Prostate gland (tissue), 2 donors: ENCODE measurements around the gene ZFAND3. TPM values are rescaled to one million over a fixed set of nuclear protein-coding genes. Genes with fewer than 3 reads are reported as not detected.

Experiments used
- DNase-seq: peaks from one replicate; pipeline ENCODE4 v3.0.0-alpha.2; 2019; ENCODE audit warnings: low spot score
- H3K27ac ChIP-seq, 2 donors: fragments of 200-600 bp; sonication (generic); 2 replicates each; pipeline ENCODE4 v1.5.1; 2017 to 2019
- H3K27me3 ChIP-seq: fragments of 200-600 bp; sonication (generic); replicated peaks from 2 replicates; pipeline ENCODE4 v1.5.1; 2019; ENCODE audit not compliant: insufficient read depth
- H3K36me3 ChIP-seq, 2 donors: fragments of 200-600 bp; sonication (generic); 1 replicate in 1 of 2; 2 replicates in 1 of 2; pipeline versions ENCODE4 v1.5.1 to v1.8.1; 2017 to 2019
- H3K4me1 ChIP-seq: fragments of 200-600 bp; sonication (generic); replicated peaks from 2 replicates; pipeline ENCODE4 v1.5.1; 2019
- H3K4me3 ChIP-seq, 2 donors: fragments of 200-600 bp; sonication (generic); 2 replicates each; pipeline ENCODE4 v1.5.1; 2017 to 2019
- H3K9me3 ChIP-seq: fragments of 200-600 bp; sonication (generic); 2 replicates; pipeline ENCODE4 v1.5.1; 2017
- POLR2A ChIP-seq: fragments of 450-650 bp; IDR thresholded peaks from one replicate; pipeline ENCODE4 v1.6.1; 2016; ENCODE audit warnings: antibody characterized with exemption, mild to moderate bottlenecking
- POLR2AphosphoS5 ChIP-seq: sonication (generic); formaldehyde crosslinking; IDR thresholded peaks from one replicate; pipeline ENCODE4 v1.6.1; 2017; ENCODE audit warnings: antibody characterized with exemption
- WGBS: methylation state at CpG from one replicate; pipeline ENCODE4 v1.1.5; 2018; 5-methylcytosine and 5-hydroxymethylcytosine counted together
- intact Hi-C: fragments of 100-400 bp; cut with DNase I; formaldehyde crosslinking; loops from one replicate; pipeline ENCODE4 v1.14.2; 2022
- total RNA-seq, 2 donors: library from RNA; depleted of rRNA; stranded (reverse); fragments of >200 nt; gene quantifications; one replicate each; pipeline ENCODE4 v1.1.0, GENCODE V29; 2016
- TF ChIP-seq, protein P1 (sequence below), 4 experiments: fragments of 200-600 bp in 2 of 4; fragments of 450-650 bp in 2 of 4; sonication (generic) in 2 of 4; IDR thresholded peaks; 1 replicate in 3 of 4; 2 replicates in 1 of 4; pipeline ENCODE4 v1.5.1; 2016 to 2019; ENCODE audit warnings: antibody characterized with exemption in 4 of 4, mild to moderate bottlenecking in 2 of 4, moderate library complexity in 2 of 4

Gene ZFAND3
- total RNA-seq, 2 donors from 2014 or later: 43.5 to 89.1 TPM

- 94% methylated on average over 17 of the region's 17 CpGs for WGBS
- Histone ChIP-seq H3K27ac (no peak overlapping the region), H3K4me1 (no peaks in the 10 kb centered on the region), H3K9me3 (no peaks in the 10 kb centered on the region), H3K4me3 (no peak overlapping the region), H3K27me3 (no peaks in the 10 kb centered on the region), H3K36me3 (no peaks in the 10 kb centered on the region)
- intact Hi-C loops: no loop called here
- TF ChIP-seq, protein P1, sequence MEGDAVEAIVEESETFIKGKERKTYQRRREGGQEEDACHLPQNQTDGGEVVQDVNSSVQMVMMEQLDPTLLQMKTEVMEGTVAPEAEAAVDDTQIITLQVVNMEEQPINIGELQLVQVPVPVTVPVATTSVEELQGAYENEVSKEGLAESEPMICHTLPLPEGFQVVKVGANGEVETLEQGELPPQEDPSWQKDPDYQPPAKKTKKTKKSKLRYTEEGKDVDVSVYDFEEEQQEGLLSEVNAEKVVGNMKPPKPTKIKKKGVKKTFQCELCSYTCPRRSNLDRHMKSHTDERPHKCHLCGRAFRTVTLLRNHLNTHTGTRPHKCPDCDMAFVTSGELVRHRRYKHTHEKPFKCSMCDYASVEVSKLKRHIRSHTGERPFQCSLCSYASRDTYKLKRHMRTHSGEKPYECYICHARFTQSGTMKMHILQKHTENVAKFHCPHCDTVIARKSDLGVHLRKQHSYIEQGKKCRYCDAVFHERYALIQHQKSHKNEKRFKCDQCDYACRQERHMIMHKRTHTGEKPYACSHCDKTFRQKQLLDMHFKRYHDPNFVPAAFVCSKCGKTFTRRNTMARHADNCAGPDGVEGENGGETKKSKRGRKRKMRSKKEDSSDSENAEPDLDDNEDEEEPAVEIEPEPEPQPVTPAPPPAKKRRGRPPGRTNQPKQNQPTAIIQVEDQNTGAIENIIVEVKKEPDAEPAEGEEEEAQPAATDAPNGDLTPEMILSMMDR (IDR thresholded peaks at IDR 0.05): no peak
- no peak for TF ChIP-seq POLR2AphosphoS5
- TF ChIP-seq POLR2A: no peak
- DNase-seq: no peak
These were observed 343.1 kb downstream of the ZFAND3 start for GRCh38 chr6:38162493-38163185.

DNA sequence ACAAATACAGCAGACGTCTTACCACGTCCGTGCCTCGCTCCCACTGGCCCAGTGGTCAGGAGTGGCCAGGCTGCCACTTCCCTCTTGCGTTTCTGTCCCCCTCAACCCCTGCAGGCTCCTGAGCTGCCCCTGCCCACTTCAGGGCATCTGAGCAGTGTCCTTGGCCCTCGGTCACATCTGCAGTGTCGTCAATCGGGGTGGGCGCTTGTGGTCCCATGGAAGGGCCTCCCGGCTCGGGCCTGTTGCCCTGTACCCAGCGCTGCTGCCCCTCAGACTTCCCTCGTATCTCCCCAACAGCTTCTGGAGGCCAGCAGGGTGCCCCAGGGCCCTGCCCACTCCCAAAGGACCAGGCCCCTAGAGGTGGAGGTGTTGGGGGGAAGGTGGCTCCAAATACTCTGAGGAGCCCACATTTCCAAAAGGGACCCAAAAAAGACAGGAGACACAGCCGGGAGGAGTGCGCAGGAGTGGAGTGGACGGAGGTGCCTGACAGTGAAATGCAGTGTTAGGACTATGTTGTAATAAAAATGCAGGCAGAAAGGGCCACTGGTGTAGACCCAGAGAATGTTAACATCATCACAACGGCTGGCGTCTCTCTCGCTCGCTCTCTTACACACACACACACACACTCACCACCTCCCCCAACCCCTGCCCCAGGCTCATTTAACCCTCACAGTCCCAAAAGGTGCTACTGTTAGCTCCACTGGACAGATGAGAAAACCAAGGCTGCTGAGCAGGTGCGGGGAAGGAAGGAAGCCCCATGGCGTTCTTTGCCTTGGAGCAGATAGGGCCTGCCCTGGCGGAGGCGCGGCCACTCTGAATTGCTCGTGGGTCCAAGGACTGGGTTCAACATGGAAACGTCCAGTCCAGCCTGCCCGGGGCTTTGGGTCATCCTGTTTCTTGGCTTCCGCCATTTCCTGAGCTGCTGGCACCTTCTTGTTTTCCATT is 343.9 kb downstream of the ZFAND3 start:
- no peaks in the 10 kb centered on the region for H3K4me1 ChIP-seq
- H3K27me3 ChIP-seq: no peaks in the 10 kb centered on the region
- no peak for DNase-seq
- H3K36me3 ChIP-seq: no peaks in the 10 kb centered on the region
- H3K9me3 ChIP-seq: no peaks in the 10 kb centered on the region
- WGBS: 80% methylated on average over 25 of the region's 29 CpGs
- H3K27ac ChIP-seq: no peak overlapping the region
- H3K4me3 ChIP-seq: no peak overlapping the region
- no peak for TF ChIP-seq POLR2AphosphoS5
- TF ChIP-seq POLR2A: no peak
- TF ChIP-seq, protein P1 (IDR thresholded peaks at IDR 0.05): no peak
- intact Hi-C loops: no loop called here

DNA sequence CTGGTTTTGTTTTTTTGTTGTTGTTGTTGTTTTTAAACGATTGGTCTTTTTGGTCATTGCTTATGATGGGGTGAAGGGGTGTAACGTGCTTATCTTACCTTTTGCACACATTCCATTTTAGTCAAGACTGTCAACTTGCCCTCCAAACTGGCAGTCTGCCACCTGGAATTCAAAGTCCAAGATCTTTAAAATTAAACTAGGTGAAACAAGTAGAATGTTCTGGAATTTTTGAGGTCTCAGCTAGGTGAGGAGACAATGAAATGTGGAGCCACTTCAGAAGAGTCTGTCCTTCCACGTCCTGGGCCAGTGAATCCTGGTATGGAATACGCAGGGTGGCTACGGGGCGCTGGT is 344.6 kb downstream of the ZFAND3 start:
- Histone ChIP-seq H3K4me1 (no peaks in the 10 kb centered on the region), H3K36me3 (no peaks in the 10 kb centered on the region), H3K27ac (no peak overlapping the region), H3K4me3 (no peak overlapping the region), H3K9me3 (no peaks in the 10 kb centered on the region), H3K27me3 (no peaks in the 10 kb centered on the region)
- TF ChIP-seq, protein P1 (IDR thresholded peaks at IDR 0.05): no peak
- 77% methylated on average over 6 of the region's 6 CpGs for WGBS
- intact Hi-C loops: no loop called here
- DNase-seq: no peak

GRCh38 chr6:38164671-38165108 is 345.2 kb downstream of the ZFAND3 start:
- Histone ChIP-seq H3K4me1 (no peaks in the 10 kb centered on the region), H3K9me3 (no peaks in the 10 kb centered on the region), H3K27ac (no peak overlapping the region), H3K36me3 (no peaks in the 10 kb centered on the region), H3K4me3 (no peak overlapping the region), H3K27me3 (no peaks in the 10 kb centered on the region)
- DNase-seq: no peak
- TF ChIP-seq POLR2A: no peak
- no peak for TF ChIP-seq POLR2AphosphoS5
- TF ChIP-seq, protein P1 (IDR thresholded peaks at IDR 0.05): no peak
- 91% methylated on average over 14 of the region's 14 CpGs for WGBS
- intact Hi-C loops: no loop called here
